ENCODE measurements around the gene TRIM14.

TRIM14 gene

GRCh38 chr9:98108531-98109031 lies 10.4 kb downstream of the TRIM14 start:
- TF ChIP-seq ZNF274 (IDR thresholded peaks at IDR 0.05; ENCODE audit: low read depth, low read length): no peak
- peak overlapping the region; percentile 6; the same call in 1 of the 2 replicates for H3K4me3 ChIP-seq (ENCODE audit: low read length)

- TF ChIP-seq ZNF274 (IDR thresholded peaks at IDR 0.05; ENCODE audit: low read depth, low read length): no peak
- H3K4me3 ChIP-seq (ENCODE audit: low read length): no peak overlapping the region; the same call in 1 of the 2 replicates
These were observed 11.1 kb downstream of the TRIM14 start for GRCh38 chr9:98107926-98108325.

GRCh38 chr9:98105006-98105405 lies 14.0 kb downstream of the TRIM14 start:
- TF ChIP-seq ZNF274 (IDR thresholded peaks at IDR 0.05; ENCODE audit: low read depth, low read length): no peak
- H3K4me3 ChIP-seq (ENCODE audit: low read length): no peak overlapping the region

GRCh38 chr9:98104445-98104881 lies 14.6 kb downstream of the TRIM14 start:
- H3K4me3 ChIP-seq (ENCODE audit: low read length): no peak overlapping the region
- TF ChIP-seq ZNF274 (IDR thresholded peaks at IDR 0.05; ENCODE audit: low read depth, low read length): no peak

GRCh38 chr9:98101868-98102273 lies 17.2 kb downstream of the TRIM14 start:
- no peak overlapping the region for H3K4me3 ChIP-seq (ENCODE audit: low read length)
- TF ChIP-seq ZNF274 (IDR thresholded peaks at IDR 0.05; ENCODE audit: low read depth, low read length): no peak

GRCh38 chr9:98101416-98101815 lies 17.6 kb downstream of the TRIM14 start:
- TF ChIP-seq ZNF274 (IDR thresholded peaks at IDR 0.05; ENCODE audit: low read depth, low read length): no peak

GRCh38 chr9:98100456-98100855 lies 18.6 kb downstream of the TRIM14 start:
- no peak overlapping the region for H3K4me3 ChIP-seq (ENCODE audit: low read length)
- TF ChIP-seq ZNF274 (IDR thresholded peaks at IDR 0.05; ENCODE audit: low read depth, low read length): no peak

More at GRCh38 chr9:98101416-98101815, 17.6 kb downstream of the TRIM14 start:
- H3K4me3 ChIP-seq (ENCODE audit: low read length): no peak overlapping the region; the same call in 1 of the 2 replicates

- H3K4me3 ChIP-seq (ENCODE audit: low read length): no peak overlapping the region
- TF ChIP-seq ZNF274 (IDR thresholded peaks at IDR 0.05; ENCODE audit: low read depth, low read length): no peak
These were observed 19.1 kb downstream of the TRIM14 start for GRCh38 chr9:98099898-98100297.

GRCh38 chr9:98099346-98099745 lies 19.7 kb downstream of the TRIM14 start:
- H3K4me3 ChIP-seq (ENCODE audit: low read length): no peak overlapping the region
- no peak for TF ChIP-seq ZNF274 (IDR thresholded peaks at IDR 0.05; ENCODE audit: low read depth, low read length)

- TF ChIP-seq ZNF274 (IDR thresholded peaks at IDR 0.05; ENCODE audit: low read depth, low read length): no peak
- no peak overlapping the region for H3K4me3 ChIP-seq (ENCODE audit: low read length)
These were observed 21.2 kb downstream of the TRIM14 start for GRCh38 chr9:98097836-98098235.

GRCh38 chr9:98096091-98096490 lies 22.9 kb downstream of the TRIM14 start:
- TF ChIP-seq ZNF274 (IDR thresholded peaks at IDR 0.05; ENCODE audit: low read depth, low read length): no peak
- no peak overlapping the region for H3K4me3 ChIP-seq (ENCODE audit: low read length)

GRCh38 chr9:98095401-98095800 lies 23.6 kb downstream of the TRIM14 start:
- no peak overlapping the region for H3K4me3 ChIP-seq (ENCODE audit: low read length)
- no peak for TF ChIP-seq ZNF274 (IDR thresholded peaks at IDR 0.05; ENCODE audit: low read depth, low read length)

GRCh38 chr9:98094851-98095250 lies 24.2 kb downstream of the TRIM14 start:
- H3K4me3 ChIP-seq (ENCODE audit: low read length): no peak overlapping the region
- no peak for TF ChIP-seq ZNF274 (IDR thresholded peaks at IDR 0.05; ENCODE audit: low read depth, low read length)

- TF ChIP-seq ZNF274 (IDR thresholded peaks at IDR 0.05; ENCODE audit: low read depth, low read length): no peak
- H3K4me3 ChIP-seq (ENCODE audit: low read length): no peak overlapping the region
These were observed 24.7 kb downstream of the TRIM14 start for GRCh38 chr9:98094316-98094715.

- TF ChIP-seq ZNF274 (IDR thresholded peaks at IDR 0.05; ENCODE audit: low read depth, low read length): no peak
- no peak overlapping the region for H3K4me3 ChIP-seq (ENCODE audit: low read length)
These were observed 26.4 kb downstream of the TRIM14 start for GRCh38 chr9:98092613-98092931.
